ENCODE results near the gene BBS9.
"Not testable (repeated sequence)": the region's sequence is repeated elsewhere in the genome, so short reads cannot be mapped to it uniquely, and the experiment has no call there.

The BBS9 gene

GRCh38 chr7:33128990-33129805 lies at the start of gene BBS9:
Gene BBS9, plus strand, starts transcription at chr7:33129564. Its CDS starts 16,689 bp downstream, at chr7:33146253.
- peak; percentile 95 for DNase-seq (ENCODE audit: low spot score)

GRCh38 chr7:33079763-33080690 lies 49.3 kb upstream of the BBS9 start:
- DNase-seq (ENCODE audit: low spot score): no peak

- DNase-seq (ENCODE audit: low spot score): no peak
These were observed 42.0 kb upstream of the BBS9 start for GRCh38 chr7:33087356-33087755.

GRCh38 chr7:33087858-33088257 lies 41.5 kb upstream of the BBS9 start:
- no peak for DNase-seq (ENCODE audit: low spot score)

- DNase-seq (ENCODE audit: low spot score): no peak
These were observed 40.2 kb upstream of the BBS9 start for GRCh38 chr7:33089142-33089541.

GRCh38 chr7:33091111-33091531 lies 38.2 kb upstream of the BBS9 start:
- DNase-seq (ENCODE audit: low spot score): peak; percentile 7

GRCh38 chr7:33091641-33092191 lies 37.6 kb upstream of the BBS9 start:
- no peak for DNase-seq (ENCODE audit: low spot score)

- DNase-seq (ENCODE audit: low spot score): no peak
These were observed 36.1 kb upstream of the BBS9 start for GRCh38 chr7:33093266-33093665.

GRCh38 chr7:33094745-33095275 lies 34.6 kb upstream of the BBS9 start:
- DNase-seq (ENCODE audit: low spot score): not testable (repeated sequence)

- no peak for DNase-seq (ENCODE audit: low spot score)
These were observed 30.0 kb upstream of the BBS9 start for GRCh38 chr7:33099154-33099940.

- no peak for DNase-seq (ENCODE audit: low spot score)
These were observed 28.6 kb upstream of the BBS9 start for GRCh38 chr7:33100770-33101169.

GRCh38 chr7:33101906-33102305 lies 27.5 kb upstream of the BBS9 start:
- no peak for DNase-seq (ENCODE audit: low spot score)

GRCh38 chr7:33107136-33108066 lies 22.0 kb upstream of the BBS9 start:
- DNase-seq (ENCODE audit: low spot score): peak; percentile 29

GRCh38 chr7:33108554-33109004 lies 20.8 kb upstream of the BBS9 start:
- peak; percentile 18 for DNase-seq (ENCODE audit: low spot score)

GRCh38 chr7:33109005-33109757 lies 20.2 kb upstream of the BBS9 start, which contains the start of gene RP9:
Gene RP9, minus strand, starts transcription at chr7:33109404. Its CDS starts 32 bp downstream, at chr7:33109372.
- DNase-seq (ENCODE audit: low spot score): peak; percentile 90

- no peak for DNase-seq (ENCODE audit: low spot score)
These were observed 19.6 kb upstream of the BBS9 start for GRCh38 chr7:33109758-33110238.

- no peak for DNase-seq (ENCODE audit: low spot score)
These were observed 17.8 kb upstream of the BBS9 start for GRCh38 chr7:33111614-33112013.

GRCh38 chr7:33114976-33115375 lies 14.4 kb upstream of the BBS9 start:
- DNase-seq (ENCODE audit: low spot score): no peak

GRCh38 chr7:33118383-33118782 lies 11.0 kb upstream of the BBS9 start:
- no peak for DNase-seq (ENCODE audit: low spot score)

All from AG08396 (cell line).